NB4 (cell line): Measurements from ENCODE around the gene CFAP221.

Source experiments
- CTCF ChIP-seq: IDR thresholded peaks from one replicate; pipeline ENCODE4 v1.5.1; 2012; ENCODE audit warnings: low read depth, low read length
- MAX ChIP-seq: IDR thresholded peaks from 2 replicates; pipeline ENCODE4 v1.6.1; 2011; ENCODE audit warnings: low read depth, low read length
- MYC ChIP-seq: IDR thresholded peaks from 2 replicates; pipeline ENCODE4 v1.6.1; 2011; ENCODE audit warnings: low read depth, low read length
- POLR2A ChIP-seq: IDR thresholded peaks from 2 replicates; pipeline ENCODE4 v1.6.1; 2011; ENCODE audit warnings: mild to moderate bottlenecking; ENCODE audit not compliant: insufficient read length; ENCODE audit errors: extremely low read depth

GRCh38 chr2:119701352-119701751, 157.1 kb downstream of the CFAP221 start:
- no peak for TF ChIP-seq CTCF
- no peak for TF ChIP-seq POLR2A
- no peak for TF ChIP-seq MAX
- TF ChIP-seq MYC, result no peak
